ENCODE measurements around the gene RNF167.
A peak's percentile ranks its signal among the peaks of the same experiment; 100 is the strongest.

RNF167 gene

DNA sequence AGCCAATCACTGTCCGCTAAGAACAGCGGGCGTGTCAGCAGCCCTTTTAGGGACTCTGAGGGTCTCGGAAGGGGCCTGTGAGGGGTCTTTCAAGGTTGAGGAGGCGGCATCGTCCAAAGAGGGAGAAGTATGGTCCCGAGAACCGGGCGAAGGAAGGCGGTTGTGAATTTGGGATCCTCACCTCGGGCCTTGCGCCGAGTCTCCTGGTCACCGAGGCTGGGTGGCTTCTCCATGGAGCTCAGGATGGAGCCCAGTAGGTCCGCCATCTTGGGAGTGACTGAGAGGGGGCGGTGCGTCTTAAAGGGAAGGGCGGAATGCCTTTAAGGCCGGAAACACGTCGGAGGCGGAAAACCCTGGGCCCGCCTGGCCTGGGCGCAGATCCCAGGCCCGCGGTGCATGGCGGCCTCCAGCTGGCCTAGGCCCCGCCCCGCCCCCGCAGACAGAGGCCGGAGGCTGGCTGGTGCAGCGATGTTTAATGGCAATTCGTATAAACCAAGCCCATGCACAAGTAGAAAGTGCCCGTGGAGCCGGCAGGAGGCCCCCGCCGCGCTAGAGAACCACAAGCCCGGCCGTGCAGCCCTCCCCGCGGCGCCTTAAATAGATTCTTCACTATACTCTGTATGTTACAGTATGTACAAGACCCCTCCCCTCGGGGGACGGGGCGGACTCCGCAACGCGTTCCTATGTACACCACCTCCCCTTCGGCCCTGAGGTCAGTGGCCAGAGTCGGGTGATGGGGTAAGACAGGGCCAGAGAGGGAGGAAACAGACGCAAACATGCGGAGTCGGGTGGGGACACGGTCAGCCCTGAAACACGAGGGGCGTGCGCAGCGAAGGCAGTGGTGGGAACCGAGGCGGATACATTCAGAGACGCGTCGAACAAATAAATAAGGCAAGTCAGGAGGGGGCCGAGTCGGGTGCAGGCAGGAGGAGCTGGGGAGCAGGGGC lies 27.7 kb downstream of the RNF167 start, which contains the start of gene SPAG7:
TSS of gene SPAG7 (minus strand) at position 279 of the 947 bp plus-strand sequence. CDS start at position 266, 13 bp downstream.
- DNase-seq (ENCODE audit: insufficient read length) (peak; percentile 97), FAIRE-seq (peak; percentile 99)
- TF ChIP-seq POLR2A (IDR thresholded peaks at IDR 0.05; ENCODE audit: low read depth, low read length) (peak; percentile 82), TAF1 (IDR thresholded peaks at IDR 0.05; ENCODE audit: borderline replicate concordance, low read depth, low read length) (peak; percentile 92), POLR2AphosphoS5 (IDR thresholded peaks at IDR 0.05; ENCODE audit: low read depth, low read length) (no peak)

DNA sequence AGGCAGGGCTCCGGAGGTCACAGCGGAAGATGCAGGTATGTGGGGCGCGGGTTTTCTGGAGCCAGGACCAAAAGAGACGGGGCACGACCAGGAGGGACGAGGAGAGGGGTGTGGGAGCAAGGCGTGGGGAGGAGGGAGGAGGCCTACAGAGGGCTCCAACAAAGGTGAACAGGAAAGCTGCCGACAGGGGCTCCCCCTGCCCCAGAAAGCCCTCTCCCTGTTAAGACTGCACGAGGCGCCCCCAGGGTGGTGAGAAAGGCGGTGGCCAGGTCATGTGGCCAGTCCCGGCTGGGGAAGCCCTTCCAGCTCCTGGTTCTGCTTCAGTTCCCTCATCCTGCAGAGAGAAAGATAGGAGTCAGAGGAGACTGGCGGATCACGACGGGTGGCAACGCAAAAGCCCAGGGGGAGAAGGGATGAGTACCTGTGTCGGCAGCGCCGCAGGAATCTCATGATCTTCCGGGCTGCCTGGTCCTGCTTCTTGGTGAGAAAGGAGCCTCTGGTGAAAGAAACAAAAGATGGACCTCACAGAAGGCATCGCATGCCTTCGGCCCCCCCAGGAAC lies 28.5 kb downstream of the RNF167 start:
- no peak for FAIRE-seq
- no peak for DNase-seq (ENCODE audit: insufficient read length)

DNA sequence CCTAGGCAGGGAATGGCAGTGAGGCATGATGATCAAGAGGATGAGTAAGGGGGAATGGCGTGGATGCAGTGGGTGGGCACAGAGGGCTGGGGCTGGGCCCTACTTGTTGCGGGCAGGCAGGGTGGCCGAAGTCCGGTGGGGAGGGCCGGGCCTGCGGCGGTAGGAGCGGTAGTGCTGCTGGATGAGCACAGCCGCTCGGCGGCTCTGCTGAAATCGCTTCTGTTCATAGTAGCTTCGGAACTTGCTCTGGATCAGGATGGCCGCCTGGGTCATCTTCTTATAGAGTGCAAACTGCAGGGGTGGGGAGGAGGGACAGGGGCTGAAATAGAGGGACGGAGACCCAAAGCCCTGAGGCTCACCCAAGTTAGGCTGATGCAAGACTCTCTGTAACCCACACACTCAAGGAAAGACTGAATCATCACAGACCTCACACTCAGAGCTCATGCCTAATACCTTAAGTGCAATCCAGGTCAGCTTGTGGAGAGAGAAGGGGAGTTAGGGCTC lies 29.0 kb downstream of the RNF167 start:
- TF ChIP-seq POLR2AphosphoS5 (IDR thresholded peaks at IDR 0.05; ENCODE audit: low read depth, low read length) (no peak), TAF1 (IDR thresholded peaks at IDR 0.05; ENCODE audit: borderline replicate concordance, low read depth, low read length) (no peak)
- FAIRE-seq (no peak), DNase-seq (ENCODE audit: insufficient read length) (no peak)

More for the DNA sequence above, 28.5 kb downstream of the RNF167 start:
- no peak for TF ChIP-seq TAF1 (IDR thresholded peaks at IDR 0.05; ENCODE audit: borderline replicate concordance, low read depth, low read length)
- TF ChIP-seq POLR2AphosphoS5 (IDR thresholded peaks at IDR 0.05; ENCODE audit: low read depth, low read length) = no peak
- TF ChIP-seq POLR2A (IDR thresholded peaks at IDR 0.05; ENCODE audit: low read depth, low read length) = no peak

DNA sequence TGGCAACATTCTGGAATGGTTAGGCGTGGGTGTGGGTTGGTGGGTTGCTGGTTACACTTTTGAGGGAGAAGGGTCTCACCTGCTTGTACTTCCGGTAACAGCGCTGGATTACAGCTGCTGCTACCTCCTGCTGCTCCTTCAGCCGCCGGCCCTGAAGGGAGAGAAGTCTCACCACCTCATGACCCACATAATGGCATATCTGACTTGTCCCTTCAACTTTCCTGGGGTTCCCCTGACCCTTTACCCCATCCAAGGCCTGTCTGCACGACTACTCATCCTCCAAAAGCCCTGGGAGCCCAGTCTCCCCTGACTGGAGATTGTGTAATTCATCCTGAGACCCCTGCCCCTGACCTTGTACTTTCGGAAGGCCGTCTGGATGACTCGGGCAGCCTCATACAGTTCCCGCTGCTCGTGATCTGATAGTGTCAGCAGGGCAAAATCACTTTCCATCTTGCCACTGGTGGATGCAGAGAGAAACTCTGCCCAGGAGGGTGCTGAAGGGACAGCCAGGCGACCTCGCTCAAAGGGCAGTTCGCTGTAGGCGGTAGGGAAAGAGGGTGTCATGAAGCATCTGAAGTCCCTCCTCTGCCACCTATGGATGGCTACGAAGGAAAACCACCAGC lies 29.6 kb downstream of the RNF167 start:
- TF ChIP-seq POLR2AphosphoS5 (IDR thresholded peaks at IDR 0.05; ENCODE audit: low read depth, low read length) (no peak), POLR2A (IDR thresholded peaks at IDR 0.05; ENCODE audit: low read depth, low read length) (no peak)
- no peak for DNase-seq (ENCODE audit: insufficient read length)

DNA sequence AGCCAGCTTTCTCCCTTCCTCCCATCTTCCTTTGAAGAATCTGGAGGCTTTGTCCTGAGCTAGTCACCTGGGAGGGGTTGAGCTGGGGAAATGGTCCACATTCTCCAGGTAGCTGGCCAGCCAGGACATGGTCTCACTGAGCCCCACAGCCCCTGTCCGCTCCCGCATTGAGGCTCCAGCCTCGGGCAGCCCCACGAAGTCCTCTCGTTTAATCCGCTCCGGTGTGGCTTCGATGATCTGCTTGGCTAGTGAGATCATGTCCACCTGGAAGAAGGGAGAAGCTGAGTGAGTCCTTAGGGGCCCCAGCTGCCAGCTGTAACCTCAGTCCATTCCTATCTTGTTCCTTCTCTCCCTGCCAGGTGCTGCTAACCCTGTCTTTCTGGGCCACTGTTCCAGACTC lies 30.2 kb downstream of the RNF167 start:
- no peak for FAIRE-seq
- DNase-seq (ENCODE audit: insufficient read length) = no peak
- TF ChIP-seq POLR2A (IDR thresholded peaks at IDR 0.05; ENCODE audit: low read depth, low read length) (no peak), TAF1 (IDR thresholded peaks at IDR 0.05; ENCODE audit: borderline replicate concordance, low read depth, low read length) (no peak), POLR2AphosphoS5 (IDR thresholded peaks at IDR 0.05; ENCODE audit: low read depth, low read length) (no peak)

More for the DNA sequence above, 29.6 kb downstream of the RNF167 start:
- FAIRE-seq = no peak

DNA sequence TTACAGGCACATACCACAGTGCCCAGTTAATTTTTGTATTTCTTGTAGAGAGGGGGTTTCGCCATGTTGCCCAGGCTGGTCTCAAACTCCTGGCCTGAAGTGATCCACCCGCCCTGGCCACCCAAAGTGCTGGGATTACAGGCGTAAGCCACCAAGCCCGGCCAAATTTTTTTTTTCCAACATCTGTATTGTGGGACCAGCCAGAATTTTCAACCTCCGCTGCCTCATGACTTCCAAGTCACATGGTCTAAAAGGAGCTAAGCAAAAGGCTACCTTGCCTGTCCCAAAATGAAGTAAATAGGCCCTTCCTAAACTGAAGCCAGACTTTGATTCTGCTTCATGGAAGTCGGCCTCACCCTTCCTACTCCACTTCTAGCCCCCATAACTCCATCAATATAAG lies 31.8 kb downstream of the RNF167 start:
- TF ChIP-seq POLR2A (IDR thresholded peaks at IDR 0.05; ENCODE audit: low read depth, low read length) = no peak
- TF ChIP-seq POLR2AphosphoS5 (IDR thresholded peaks at IDR 0.05; ENCODE audit: low read depth, low read length) = no peak
- no peak for TF ChIP-seq TAF1 (IDR thresholded peaks at IDR 0.05; ENCODE audit: borderline replicate concordance, low read depth, low read length)
- DNase-seq (ENCODE audit: insufficient read length) = no peak
- no peak for FAIRE-seq

DNA sequence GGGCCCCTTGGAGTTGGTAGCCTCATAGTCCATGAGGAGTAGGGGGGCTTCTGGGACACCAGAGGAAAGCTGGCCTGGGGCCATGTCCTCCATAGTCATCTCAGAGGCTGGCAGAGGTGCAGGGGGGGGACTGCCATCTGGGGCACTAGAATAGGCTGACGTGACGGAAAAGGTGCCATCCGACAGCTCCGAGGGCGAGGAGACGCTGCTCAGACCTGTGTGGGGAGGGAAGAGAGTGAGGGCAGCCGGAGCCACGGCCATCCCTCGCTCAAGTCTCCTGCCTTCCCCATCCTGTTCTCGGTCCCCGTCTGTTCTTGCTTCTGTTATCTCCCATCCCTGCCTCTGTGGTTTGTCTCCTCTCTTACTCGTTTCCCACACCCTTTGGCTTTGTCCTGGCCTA lies 32.3 kb downstream of the RNF167 start:
- FAIRE-seq (no peak), DNase-seq (ENCODE audit: insufficient read length) (no peak)

DNA sequence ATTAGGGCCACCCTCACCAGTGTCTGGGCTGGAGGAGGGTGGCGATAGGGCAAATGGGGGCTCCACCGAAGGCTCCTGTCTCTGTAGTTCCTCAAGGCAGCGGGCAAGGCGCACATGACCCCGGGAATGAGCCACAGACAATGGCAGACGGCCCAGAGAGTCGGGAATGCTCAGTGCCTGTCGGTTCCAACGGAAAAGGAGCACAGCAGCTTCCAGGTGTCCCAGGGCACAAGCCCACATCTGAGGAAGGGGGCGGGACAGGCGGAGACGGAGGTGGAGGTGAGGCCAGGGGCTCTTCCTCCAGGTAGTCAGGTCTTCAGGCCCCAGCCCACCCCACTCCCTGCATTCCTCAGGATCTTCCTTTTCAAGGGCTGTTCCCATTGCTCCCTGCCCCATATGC lies 32.7 kb downstream of the RNF167 start:
- DNase-seq (ENCODE audit: insufficient read length) (no peak), FAIRE-seq (no peak)
- TF ChIP-seq TAF1 (IDR thresholded peaks at IDR 0.05; ENCODE audit: borderline replicate concordance, low read depth, low read length) (no peak), POLR2AphosphoS5 (IDR thresholded peaks at IDR 0.05; ENCODE audit: low read depth, low read length) (no peak), POLR2A (IDR thresholded peaks at IDR 0.05; ENCODE audit: low read depth, low read length) (no peak)

More for the DNA sequence above, 32.3 kb downstream of the RNF167 start:
- TF ChIP-seq POLR2AphosphoS5 (IDR thresholded peaks at IDR 0.05; ENCODE audit: low read depth, low read length) (no peak), POLR2A (IDR thresholded peaks at IDR 0.05; ENCODE audit: low read depth, low read length) (no peak), TAF1 (IDR thresholded peaks at IDR 0.05; ENCODE audit: borderline replicate concordance, low read depth, low read length) (no peak)

DNA sequence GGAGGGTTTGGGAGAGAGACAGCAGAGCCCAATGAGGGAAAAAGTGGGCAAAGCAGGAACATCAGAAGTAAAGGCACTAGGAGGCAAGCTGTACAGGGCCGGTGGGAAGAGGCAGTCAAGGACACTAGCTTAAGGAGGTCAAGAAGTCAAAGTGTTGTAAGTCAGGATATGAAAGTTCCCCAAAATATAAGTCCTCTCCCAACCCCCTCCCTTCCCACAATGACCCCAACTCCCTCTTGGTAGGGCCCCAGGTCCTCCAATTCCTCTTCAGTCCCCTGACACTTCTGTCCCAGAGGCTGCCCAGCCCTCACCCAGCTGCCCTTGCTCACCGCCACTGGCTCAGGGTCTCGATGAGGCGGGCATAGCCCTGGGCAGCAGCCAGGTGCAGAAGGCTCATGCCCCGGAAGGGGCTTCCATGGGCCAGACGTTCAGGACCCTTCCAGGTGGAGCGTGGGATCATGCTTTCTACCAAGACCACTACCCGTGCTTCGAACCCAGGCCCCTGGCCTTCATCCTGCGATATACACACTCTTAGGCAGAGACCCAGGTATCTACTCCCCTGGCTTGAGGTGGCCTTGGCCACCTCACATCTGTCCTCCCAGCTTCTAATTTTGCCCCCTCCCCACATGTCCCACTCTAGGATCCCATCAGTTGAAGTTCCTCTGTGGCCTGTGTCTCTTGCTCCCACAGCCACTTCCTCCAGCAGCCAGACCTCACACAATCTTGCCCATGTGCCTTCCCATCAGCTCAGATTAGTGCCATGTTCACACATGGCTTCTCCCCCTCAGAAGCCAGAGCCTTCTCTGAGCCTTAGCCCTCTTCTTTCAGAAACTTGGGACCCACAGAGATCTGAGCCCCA lies 33.4 kb downstream of the RNF167 start:
- DNase-seq (ENCODE audit: insufficient read length) (no peak), FAIRE-seq (no peak)
- no peak for TF ChIP-seq POLR2A (IDR thresholded peaks at IDR 0.05; ENCODE audit: low read depth, low read length)
- no peak for TF ChIP-seq POLR2AphosphoS5 (IDR thresholded peaks at IDR 0.05; ENCODE audit: low read depth, low read length)
- no peak for TF ChIP-seq TAF1 (IDR thresholded peaks at IDR 0.05; ENCODE audit: borderline replicate concordance, low read depth, low read length)

DNA sequence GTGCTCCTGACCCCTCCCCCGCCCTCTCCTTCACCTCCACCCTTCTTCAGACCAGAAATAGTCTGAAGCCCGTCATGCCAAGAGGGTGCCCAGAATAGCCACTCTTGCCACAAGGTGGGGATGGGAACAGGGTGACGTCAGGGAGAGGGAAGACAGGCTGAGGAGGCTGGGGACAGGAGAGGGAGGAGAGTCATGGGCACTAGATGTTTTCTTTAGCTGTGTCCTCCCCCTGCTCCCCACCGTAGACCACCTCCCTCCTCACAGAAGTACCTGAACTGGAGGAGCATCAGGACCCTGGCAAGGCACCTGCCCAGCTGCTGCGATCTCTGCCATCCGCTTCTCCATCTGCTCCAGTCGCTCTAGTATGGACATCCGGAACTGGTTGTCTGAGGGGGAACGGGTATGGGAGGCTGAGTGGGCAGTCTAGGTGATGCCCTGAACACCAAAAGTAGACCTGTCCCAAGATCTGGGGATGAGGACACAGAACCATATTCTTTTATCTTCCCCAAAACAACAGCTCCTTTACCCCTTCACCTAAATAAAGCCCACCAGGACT lies 34.1 kb downstream of the RNF167 start:
- FAIRE-seq (no peak), DNase-seq (ENCODE audit: insufficient read length) (no peak)

More for the DNA sequence above, 34.1 kb downstream of the RNF167 start:
- TF ChIP-seq POLR2A (IDR thresholded peaks at IDR 0.05; ENCODE audit: low read depth, low read length) = no peak
- no peak for TF ChIP-seq TAF1 (IDR thresholded peaks at IDR 0.05; ENCODE audit: borderline replicate concordance, low read depth, low read length)
- TF ChIP-seq POLR2AphosphoS5 (IDR thresholded peaks at IDR 0.05; ENCODE audit: low read depth, low read length) = no peak

Measured in GM12892 (cell line).